Neural crest cell (in vitro differentiated cells): ENCODE measurements around the gene USP17L28. TPM values are rescaled to one million over a fixed set of nuclear protein-coding genes. Genes with fewer than 3 reads are reported as not detected.
"Not testable (repeated sequence)": the region's sequence is repeated elsewhere in the genome, so short reads cannot be mapped to it uniquely, and the experiment has no call there.

ENCODE experiments used
- DNase-seq: peaks from one replicate; pipeline ENCODE4 v3.0.0; 2021; ENCODE audit warnings: low read depth, mixed read lengths, low spot score
- H3K27ac Mint-ChIP-seq: one replicate; pipeline ENCODE4 v1.8.0; 2021; ENCODE audit warnings: mild to moderate bottlenecking, mixed read lengths; ENCODE audit not compliant: unreplicated experiment
- H3K27me3 Mint-ChIP-seq: 2 replicates; pipeline ENCODE4 v1.8.0; 2021; ENCODE audit warnings: low read depth, mild to moderate bottlenecking, mixed read lengths
- H3K36me3 Mint-ChIP-seq: 2 replicates; pipeline ENCODE4 v1.8.0; 2021; ENCODE audit warnings: low read depth, mild to moderate bottlenecking, mixed read lengths
- H3K4me1 Mint-ChIP-seq: 2 replicates; pipeline ENCODE4 v1.8.0; 2021; ENCODE audit warnings: mixed read lengths
- H3K4me3 Mint-ChIP-seq: one replicate; pipeline ENCODE4 v1.8.0; 2021; ENCODE audit warnings: mild to moderate bottlenecking, mixed read lengths
- H3K9me3 Mint-ChIP-seq: 2 replicates; pipeline ENCODE4 v1.8.0; 2021; ENCODE audit warnings: mixed read lengths
- CTCF ChIP-seq: fragments of 200-600 bp; sonication (generic); conservative IDR thresholded peaks from 2 replicates; pipeline ENCODE4 v1.5.0; 2021; ENCODE audit warnings: antibody characterized with exemption, mild to moderate bottlenecking
- total RNA-seq: library from RNA; stranded (reverse); gene quantifications from 2 replicates; pipeline ENCODE4 v1.2.1, GENCODE V29; 2021

The USP17L28 gene
- total RNA-seq, 1 donor from 2014 or later, result not detected

- H3K27ac Mint-ChIP-seq, H3K36me3 Mint-ChIP-seq, H3K9me3 Mint-ChIP-seq, H3K4me1 Mint-ChIP-seq, H3K4me3 Mint-ChIP-seq: not testable (repeated sequence)
- peak; percentile 38 for DNase-seq
- TF ChIP-seq CTCF, result peak; percentile 65
- peaks cover 10% of the 10 kb centered on the region for H3K27me3 Mint-ChIP-seq
Measured at GRCh38 chr4:9381012-9381534, 32.4 kb downstream of the USP17L28 start.

DNA sequence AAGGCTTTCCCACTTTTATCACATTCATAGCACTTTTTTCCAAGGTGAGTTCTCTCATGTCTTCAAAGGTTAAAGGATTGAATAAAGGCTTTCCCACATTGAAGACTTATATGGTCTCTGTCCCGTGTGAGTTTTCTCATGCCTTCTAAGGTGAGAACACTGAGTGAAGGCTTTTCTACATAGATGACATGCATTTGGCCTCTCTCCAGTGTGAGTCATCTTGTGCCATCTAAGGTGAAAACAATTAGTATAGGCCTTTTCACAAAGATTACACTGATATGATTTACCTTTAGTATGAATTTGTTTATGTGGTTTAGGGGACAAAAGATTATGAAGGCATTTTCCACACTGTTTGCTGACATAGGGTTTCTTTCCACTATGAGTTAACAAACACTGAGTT is 35.4 kb downstream of the USP17L28 start:
- Mint-ChIP-seq H3K27ac (no peak overlapping the region), H3K27me3 (peaks cover 13% of the 10 kb centered on the region), H3K4me1 (no peaks in the 10 kb centered on the region), H3K36me3 (no peaks in the 10 kb centered on the region), H3K9me3 (no peaks in the 10 kb centered on the region), H3K4me3 (no peak overlapping the region)
- no peak for TF ChIP-seq CTCF
- DNase-seq, result no peak

DNA sequence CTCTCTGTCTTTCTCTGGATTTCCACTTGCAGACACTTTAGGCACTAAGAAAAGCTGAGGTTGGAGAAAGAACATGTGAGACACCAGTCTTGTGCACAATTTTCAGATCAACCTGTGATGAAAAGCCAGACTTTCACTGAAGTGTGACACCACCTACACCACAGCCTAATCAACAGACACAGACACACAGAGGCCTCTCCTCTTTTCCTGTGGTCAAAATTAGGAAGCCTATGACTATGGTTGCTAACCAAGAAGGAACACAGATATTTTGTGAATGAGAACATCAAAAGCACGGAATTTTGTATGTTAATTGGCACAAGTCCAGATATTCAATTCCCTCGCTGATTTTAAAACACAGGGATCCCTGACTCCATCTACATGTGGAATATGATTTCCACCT is 40.3 kb downstream of the USP17L28 start:
- not testable (repeated sequence) for H3K4me1 Mint-ChIP-seq, H3K4me3 Mint-ChIP-seq, H3K36me3 Mint-ChIP-seq, H3K9me3 Mint-ChIP-seq, H3K27ac Mint-ChIP-seq, DNase-seq
- peaks cover 11% of the 10 kb centered on the region for H3K27me3 Mint-ChIP-seq

Other genes starting within 250 kb of the USP17L28 start
- not detected in 2 replicates for gene FAM90A26, start 178.5 kb upstream of the USP17L28 start, total RNA-seq
- not detected in 2 replicates for gene USP17L10, start 138.2 kb upstream of the USP17L28 start, total RNA-seq
- not detected in 2 replicates for gene USP17L11, start 133.5 kb upstream of the USP17L28 start, total RNA-seq
- not detected in 2 replicates for gene USP17L12, start 128.7 kb upstream of the USP17L28 start, total RNA-seq
- gene USP17L13, start 124.0 kb upstream of the USP17L28 start, total RNA-seq, result not detected in 2 replicates
- not detected in 2 replicates for gene USP17L15, start 114.5 kb upstream of the USP17L28 start, total RNA-seq
- not detected in 2 replicates for gene USP17L17, start 105.0 kb upstream of the USP17L28 start, total RNA-seq
- not detected in 2 replicates for gene USP17L18, start 100.3 kb upstream of the USP17L28 start, total RNA-seq
- not detected in 2 replicates for gene USP17L19, start 95.5 kb upstream of the USP17L28 start, total RNA-seq
- gene USP17L20, start 90.8 kb upstream of the USP17L28 start, total RNA-seq, result not detected in 2 replicates
- not detected in 2 replicates for gene USP17L21, start 86.0 kb upstream of the USP17L28 start, total RNA-seq
- gene USP17L22, start 81.3 kb upstream of the USP17L28 start, total RNA-seq, result not detected in 2 replicates
- gene USP17L24, start 23.7 kb upstream of the USP17L28 start, total RNA-seq, result not detected in 2 replicates
- not detected in 2 replicates for gene USP17L25, start 19.0 kb upstream of the USP17L28 start, total RNA-seq
- not detected in 2 replicates for gene USP17L26, start 14.2 kb upstream of the USP17L28 start, total RNA-seq
- gene USP17L5, start 9.5 kb upstream of the USP17L28 start, total RNA-seq, result not detected in 2 replicates
- not detected in 2 replicates for gene USP17L27, start 4.7 kb upstream of the USP17L28 start, total RNA-seq
- gene USP17L29, start 4.7 kb downstream of the USP17L28 start, total RNA-seq, result not detected in 2 replicates
- not detected in 2 replicates for gene USP17L30, start 14.2 kb downstream of the USP17L28 start, total RNA-seq
- gene DEFB131A, start 95.5 kb downstream of the USP17L28 start, total RNA-seq, result not detected in 2 replicates